IMR-90 (cell line): Measurements from ENCODE around the gene INSM1. TPM values are rescaled to one million over a fixed set of nuclear protein-coding genes. Genes with fewer than 3 reads are reported as not detected.

Experiments
- ATAC-seq: fragments of 200-7000 bp; cut with Tn5 transposase; 2 replicates; pipeline ENCODE4 v1.9.1; 2020; ENCODE audit warnings: low read depth, mild to moderate bottlenecking, moderate library complexity
- BruUV-seq: library from RNA; stranded (reverse); fragments of 400-500 nt; replicated peaks from 2 replicates; lab custom pipeline; 2021; lab: Mats Ljungman, UMichigan
- CTCF ChIA-PET: fragments of 300-600 bp; formaldehyde crosslinking; extraction: SDS; loops from one replicate; lab custom pipeline; 2021; ENCODE audit warnings: antibody characterized with exemption; lab: Yijun Ruan, JAX
- POLR2A ChIA-PET: fragments of 300-600 bp; sonication (Branson Sonifier 250); formaldehyde crosslinking; loops from one replicate; lab custom pipeline; 2022; ENCODE audit warnings: antibody characterized with exemption; ENCODE audit not compliant: unreplicated experiment; lab: Charles Lee
- DNase-seq: peaks from one replicate; pipeline ENCODE4 v3.0.0; 2013
- H2AFZ ChIP-seq: replicated peaks from 2 replicates; pipeline ENCODE3; 2013; ENCODE audit warnings: low read length, mild to moderate bottlenecking; ENCODE audit not compliant: poor library complexity
- H2AK5ac ChIP-seq: 2 replicates; pipeline ENCODE4 v1.6.1; 2013; ENCODE audit warnings: low read depth, low read length, inconsistent platforms
- H2AK9ac ChIP-seq: replicated peaks from 2 replicates; pipeline ENCODE3; 2013; ENCODE audit warnings: mild to moderate bottlenecking, low read depth, low read length, moderate library complexity; ENCODE audit not compliant: poor library complexity
- H2BK120ac ChIP-seq: 2 replicates; pipeline ENCODE4 v1.6.1; 2013; ENCODE audit warnings: low read depth, low read length, inconsistent platforms
- H2BK15ac ChIP-seq: 3 replicates; pipeline ENCODE4 v1.6.1; 2013; ENCODE audit warnings: low read depth, low read length, inconsistent platforms
- H2BK20ac ChIP-seq: 2 replicates; pipeline ENCODE4 v1.6.1; 2013; ENCODE audit warnings: low read depth, mild to moderate bottlenecking, inconsistent platforms, low read length, moderate library complexity
- H2BK5ac ChIP-seq: 2 replicates; pipeline ENCODE4 v1.6.1; 2013; ENCODE audit warnings: mild to moderate bottlenecking, low read depth, low read length, inconsistent platforms; ENCODE audit not compliant: poor library complexity, severe bottlenecking
- H3K14ac ChIP-seq: replicated peaks from 2 replicates; pipeline ENCODE4 v1.6.1; 2013; ENCODE audit warnings: low read depth, low read length, inconsistent platforms
- H3K18ac ChIP-seq: 2 replicates; pipeline ENCODE4 v1.6.1; 2013; ENCODE audit warnings: low read depth, low read length, control low read depth
- H3K23ac ChIP-seq: 2 replicates; pipeline ENCODE4 v1.6.1; 2013; ENCODE audit warnings: low read depth, low read length, inconsistent platforms
- H3K27ac ChIP-seq: 2 replicates; pipeline ENCODE4 v1.5.1; 2013; ENCODE audit warnings: mild to moderate bottlenecking, control low read depth, low read length; ENCODE audit not compliant: insufficient read depth
- H3K27me3 ChIP-seq: 2 replicates; pipeline ENCODE4 v1.6.1; 2013; ENCODE audit warnings: low read length; ENCODE audit not compliant: control insufficient read depth, insufficient read depth
- H3K36me3 ChIP-seq: 2 replicates; pipeline ENCODE4 v1.6.1; 2013; ENCODE audit warnings: low read length, mixed read lengths; ENCODE audit not compliant: control insufficient read depth, insufficient read depth
- H3K4ac ChIP-seq: 2 replicates; pipeline ENCODE4 v1.6.1; 2013; ENCODE audit warnings: low read depth, low read length, inconsistent platforms
- H3K4me1 ChIP-seq: 2 replicates; pipeline ENCODE4 v1.6.1; 2013; ENCODE audit warnings: low read length, mixed read lengths; ENCODE audit not compliant: control insufficient read depth, insufficient read depth
- H3K4me2 ChIP-seq: 2 replicates; pipeline ENCODE4 v1.6.1; 2013; ENCODE audit warnings: low read depth, mild to moderate bottlenecking, control low read depth, low read length, moderate library complexity
- H3K4me3 ChIP-seq: 2 replicates; pipeline ENCODE4 v1.5.1; 2013; ENCODE audit warnings: low read depth, mild to moderate bottlenecking, control low read depth, low read length, moderate library complexity; ENCODE audit not compliant: insufficient read depth
- H3K56ac ChIP-seq: 2 replicates; pipeline ENCODE4 v1.6.1; 2013; ENCODE audit warnings: low read length, inconsistent platforms; ENCODE audit not compliant: insufficient read depth; ENCODE audit errors: extremely low read depth
- H3K79me1 ChIP-seq, 2 experiments: 2 replicates each; pipeline ENCODE4 v1.6.1; 2013; ENCODE audit warnings: low read length in 2 of 2, inconsistent platforms in 1 of 2, low read depth in 1 of 2
- H3K9ac ChIP-seq: 2 replicates; pipeline ENCODE4 v1.6.1; 2013; ENCODE audit warnings: low read depth, low read length, control low read depth
- H3K9me1 ChIP-seq: 2 replicates; pipeline ENCODE4 v1.6.1; 2013; ENCODE audit warnings: low read length, inconsistent platforms; ENCODE audit not compliant: insufficient read depth
- H3K9me3 ChIP-seq: 2 replicates; pipeline ENCODE4 v1.6.1; 2013; ENCODE audit warnings: low read length; ENCODE audit not compliant: control insufficient read depth, insufficient read depth
- H4K20me1 ChIP-seq: 2 replicates; pipeline ENCODE4 v1.6.1; 2013; ENCODE audit warnings: low read length, inconsistent platforms; ENCODE audit not compliant: insufficient read depth
- H4K5ac ChIP-seq: 2 replicates; pipeline ENCODE4 v1.6.1; 2013; ENCODE audit warnings: mild to moderate bottlenecking, low read depth, low read length, control low read depth
- H4K8ac ChIP-seq, 2 experiments: 2 replicates each; pipeline ENCODE4 v1.6.1; 2013; ENCODE audit warnings: low read depth in 2 of 2, low read length in 2 of 2, control low read depth in 1 of 2, inconsistent platforms in 1 of 2
- H4K91ac ChIP-seq: 2 replicates; pipeline ENCODE4 v1.6.1; 2013; ENCODE audit warnings: low read depth, low read length, inconsistent platforms; ENCODE audit not compliant: insufficient read depth
- BHLHE40 ChIP-seq: fragments of 150-350 bp; IDR thresholded peaks from 2 replicates; pipeline ENCODE4 v1.6.1; 2016; ENCODE audit warnings: mild to moderate bottlenecking, low read depth, low read length
- CHD1 ChIP-seq: IDR thresholded peaks from 2 replicates; pipeline ENCODE4 v1.6.1; 2012; ENCODE audit warnings: low read depth, low read length, improper control_type of control experiment
- FOS ChIP-seq: fragments of 150-350 bp; IDR thresholded peaks from 2 replicates; pipeline ENCODE4 v1.6.1; 2016; ENCODE audit warnings: low read depth, low read length
- MAZ ChIP-seq: IDR thresholded peaks from 2 replicates; pipeline ENCODE4 v1.6.1; 2012; ENCODE audit warnings: low read depth, mild to moderate bottlenecking, low read length, improper control_type of control experiment, moderate library complexity, borderline replicate concordance
- MXI1 ChIP-seq: IDR thresholded peaks from 2 replicates; pipeline ENCODE4 v1.6.1; 2012; ENCODE audit warnings: low read depth, mild to moderate bottlenecking, low read length, moderate library complexity, borderline replicate concordance
- NFE2L2 ChIP-seq: fragments of 150-350 bp; IDR thresholded peaks from 2 replicates; pipeline ENCODE4 v1.6.1; 2016; ENCODE audit warnings: low read depth, mild to moderate bottlenecking, low read length
- POLR2A ChIP-seq: IDR thresholded peaks from 2 replicates; pipeline ENCODE4 v1.6.1; 2012; ENCODE audit warnings: mild to moderate bottlenecking, low read depth, low read length
- RAD21 ChIP-seq: IDR thresholded peaks from 2 replicates; pipeline ENCODE4 v1.6.1; 2012; ENCODE audit warnings: low read length, improper control_type of control experiment
- RCOR1 ChIP-seq: IDR thresholded peaks from 2 replicates; pipeline ENCODE4 v1.6.1; 2012; ENCODE audit warnings: mild to moderate bottlenecking, low read length, improper control_type of control experiment; ENCODE audit not compliant: insufficient replicate concordance
- RFX5 ChIP-seq: IDR thresholded peaks from 2 replicates; pipeline ENCODE4 v1.8.0; 2012; ENCODE audit warnings: low read depth, mild to moderate bottlenecking, low read length, moderate library complexity
- USF2 ChIP-seq: fragments of 150-350 bp; IDR thresholded peaks from 2 replicates; pipeline ENCODE4 v1.6.1; 2017; ENCODE audit warnings: mild to moderate bottlenecking, antibody characterized with exemption, low read length, low read depth
- WGBS, 2 experiments: methylation state at CpG; one replicate each; pipeline versions ENCODE4 v1.1.5 to v1.1.7; 2013; ENCODE audit warnings: missing lambda C conversion rate in 2 of 2; ENCODE audit not compliant: insufficient read length in 1 of 2; ENCODE audit errors: extremely low coverage in 2 of 2; 5-methylcytosine and 5-hydroxymethylcytosine counted together
- dilution Hi-C: fragments of 300-500 bp; cut with HindIII; formaldehyde crosslinking; loops from one replicate; pipeline ENCODE4 v1.14.3; 2018; ENCODE audit warnings: low sequenced_read_pairs; ENCODE audit not compliant: unreplicated experiment
- in situ Hi-C: fragments of 300-500 bp; cut with MboI; formaldehyde crosslinking; loops from 3 replicates; pipeline ENCODE4 v1.14.3; 2019; ENCODE audit warnings: low sequenced_read_pairs, inconsistent platforms, mixed read lengths
- intact Hi-C: fragments of 100-400 bp; cut with micrococcal nuclease; formaldehyde crosslinking; loops from 2 replicates; pipeline ENCODE4 v1.10.0; 2022
- polyA plus RNA-seq, 3 experiments: library from polyadenylated mRNA; depleted of rRNA; stranded (reverse); fragments of >200 nt; gene quantifications; 2 replicates each; pipeline ENCODE4 v1.2.3, GENCODE V29; 2012; ENCODE audit warnings: low replicate concordance in 1 of 3
- total RNA-seq: library from RNA; depleted of rRNA; stranded (reverse); fragments of >200 nt; gene quantifications from 2 replicates; pipeline ENCODE4 v1.2.3, GENCODE V29; 2012

The INSM1 gene
- total and polyA plus RNA-seq, 2 of the 4 experiments (the other 2 are of a cell fraction) = not detected

GRCh38 chr20:20321134-20321533 lies 46.8 kb upstream of the INSM1 start:
- Histone ChIP-seq H3K56ac (no peak overlapping the region), H3K9me1 (no peaks in the 10 kb centered on the region), H3K4me3 (no peak overlapping the region), H3K79me1 (no peaks in the 10 kb centered on the region), H3K27me3 (no peaks in the 10 kb centered on the region), H2AFZ (no peak overlapping the region), H3K9me3 (no peaks in the 10 kb centered on the region), H4K20me1 (no peaks in the 10 kb centered on the region), H3K18ac (no peak overlapping the region), H3K4me1 (no peaks in the 10 kb centered on the region), H2BK120ac (no peak overlapping the region), H4K8ac (no peak overlapping the region), H2BK20ac (no peak overlapping the region), H2BK15ac (no peak overlapping the region), H4K91ac (no peak overlapping the region), H3K23ac (no peak overlapping the region), H3K36me3 (no peaks in the 10 kb centered on the region), H3K14ac (no peak overlapping the region), H2BK5ac (no peak overlapping the region), H3K4me2 (no peak overlapping the region), H2AK9ac (no peak overlapping the region), H3K27ac (no peak overlapping the region), H3K9ac (no peak overlapping the region), H2AK5ac (no peak overlapping the region), H3K4ac (no peak overlapping the region), H4K5ac (no peak overlapping the region)
- CTCF ChIA-PET = no interaction called here
- BruUV-seq = no TSS peak
- in situ Hi-C loops (no loop called here), dilution Hi-C loops (no loop called here), intact Hi-C loops (no loop called here)
- DNase-seq (no peak), ATAC-seq (no peak)
- no peak for TF ChIP-seq RCOR1
- no peak for TF ChIP-seq NFE2L2
- TF ChIP-seq POLR2A = no peak
- TF ChIP-seq MXI1 = no peak
- no peak for TF ChIP-seq FOS
- TF ChIP-seq BHLHE40 = no peak
- TF ChIP-seq USF2 = no peak
- no peak for TF ChIP-seq MAZ
- no peak for TF ChIP-seq CHD1
- no peak for TF ChIP-seq RAD21
- TF ChIP-seq RFX5 = no peak
- POLR2A ChIA-PET = no interaction called here
- no CpG with 5 or more reads among the region's 1 CpG for WGBS, 2 experiments
